ENCODE data around the gene TSPAN3. TPM values are rescaled to one million over a fixed set of nuclear protein-coding genes. Genes with fewer than 3 reads are reported as not detected.

TSPAN3 gene
- 324 and 371 TPM in 2 replicates for total RNA-seq

GRCh38 chr15:77070495-77071304 lies at the start of gene TSPAN3:
Gene TSPAN3 (minus strand): TSS chr15:77071109. CDS start chr15:77070954, 155 bp downstream.

GRCh38 chr15:76994971-76995945 lies 75.7 kb downstream of the TSPAN3 start, which contains the start of gene PSTPIP1:
Gene PSTPIP1 (plus strand): TSS chr15:76995126. CDS start chr15:76995574, 448 bp downstream.

Other genes starting within 250 kb of the TSPAN3 start
- gene SCAPER, start 165.8 kb downstream of the TSPAN3 start, total RNA-seq, result 14.5 and 15.1 TPM in 2 replicates
- 82.2 and 85.5 TPM in 2 replicates for gene RCN2, start 139.4 kb downstream of the TSPAN3 start, total RNA-seq
- 10.1 and 10.2 TPM in 2 replicates for gene PSTPIP1, start 76.0 kb downstream of the TSPAN3 start, total RNA-seq

All from articular chondrocyte of knee joint (primary cell).